CD4-positive, alpha-beta T cell treated with Interleukin-1 beta for 1 hour (primary cell): ENCODE measurements around the gene HSBP1.
A peak's percentile ranks its signal among the peaks of the same experiment; 100 is the strongest.

ENCODE experiments used
- DNase-seq, 2 donors: peaks; one replicate each; pipeline ENCODE4 v3.0.0-alpha.2; 2020 to 2022

Gene HSBP1

DNA sequence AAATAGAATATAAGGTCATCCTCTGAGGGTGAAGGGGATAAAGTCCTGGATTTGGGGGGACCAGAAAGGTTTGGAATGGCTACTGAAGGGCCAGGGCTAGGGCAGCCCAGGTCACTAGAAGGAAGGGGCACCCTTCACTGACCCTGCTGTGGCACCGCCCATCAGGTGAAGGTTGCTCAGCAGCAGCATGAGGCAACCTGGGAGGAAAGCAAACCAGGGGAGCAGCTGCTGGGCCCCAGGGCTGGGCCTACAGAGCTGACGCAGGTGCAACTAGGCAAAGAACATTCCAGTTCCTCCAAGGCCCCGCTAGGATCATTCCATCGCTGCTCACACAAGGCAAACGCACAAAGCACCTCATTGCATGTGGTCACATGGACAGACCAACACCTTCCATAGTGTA is 3.4 kb upstream of the HSBP1 start:
- DNase-seq = no peak

DNA sequence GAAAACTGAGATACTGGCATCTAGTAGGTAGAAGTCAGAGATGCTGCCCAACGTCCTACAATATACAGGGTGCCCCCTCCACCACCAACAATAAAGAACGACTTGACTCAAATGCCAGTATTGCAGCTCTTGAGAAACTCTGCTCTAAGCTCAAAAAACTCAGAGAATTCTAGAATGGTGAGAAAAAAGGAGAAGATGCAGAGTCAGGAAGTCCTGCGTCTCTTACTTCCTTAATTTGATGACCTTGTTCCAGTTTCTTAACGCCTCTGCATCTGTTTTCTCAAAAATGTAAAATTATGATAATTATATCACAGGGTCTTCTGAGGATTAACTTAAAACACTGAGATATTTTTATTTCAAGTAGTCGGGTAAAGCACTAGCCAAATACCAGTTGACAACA is 1.7 kb upstream of the HSBP1 start:
- no peak for DNase-seq

GRCh38 chr16:83806731-83807130 is 1.0 kb upstream of the HSBP1 start:
- DNase-seq = no peak

GRCh38 chr16:83807327-83807709 is 460 bp upstream of the HSBP1 start:
- no peak for DNase-seq

DNA sequence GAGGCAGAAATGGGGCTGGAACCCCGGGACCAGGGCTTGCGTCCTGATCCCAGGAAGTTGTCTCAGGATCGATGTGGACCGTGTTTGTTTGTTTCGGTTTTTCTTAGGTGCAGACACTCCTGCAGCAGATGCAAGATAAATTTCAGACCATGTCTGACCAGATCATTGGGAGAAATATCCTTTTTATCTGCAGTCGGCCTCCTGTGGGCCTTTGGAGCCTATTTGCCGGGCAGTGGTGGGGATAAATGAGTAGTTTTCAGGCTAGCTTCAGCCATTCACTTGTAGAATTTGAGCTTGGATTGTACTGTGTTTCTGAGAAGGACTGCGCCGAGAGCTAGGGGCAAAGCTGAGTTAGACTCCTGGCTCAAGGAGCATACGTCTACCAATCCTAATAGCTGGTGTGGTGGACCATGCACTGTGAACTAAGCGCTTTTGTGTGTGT is 816 bp downstream of the HSBP1 start:
- DNase-seq = no peak

- DNase-seq = no peak
These were observed 1.3 kb downstream of the HSBP1 start for GRCh38 chr16:83809092-83809491.

GRCh38 chr16:83810901-83811300 is 3.1 kb downstream of the HSBP1 start:
- no peak for DNase-seq

DNA sequence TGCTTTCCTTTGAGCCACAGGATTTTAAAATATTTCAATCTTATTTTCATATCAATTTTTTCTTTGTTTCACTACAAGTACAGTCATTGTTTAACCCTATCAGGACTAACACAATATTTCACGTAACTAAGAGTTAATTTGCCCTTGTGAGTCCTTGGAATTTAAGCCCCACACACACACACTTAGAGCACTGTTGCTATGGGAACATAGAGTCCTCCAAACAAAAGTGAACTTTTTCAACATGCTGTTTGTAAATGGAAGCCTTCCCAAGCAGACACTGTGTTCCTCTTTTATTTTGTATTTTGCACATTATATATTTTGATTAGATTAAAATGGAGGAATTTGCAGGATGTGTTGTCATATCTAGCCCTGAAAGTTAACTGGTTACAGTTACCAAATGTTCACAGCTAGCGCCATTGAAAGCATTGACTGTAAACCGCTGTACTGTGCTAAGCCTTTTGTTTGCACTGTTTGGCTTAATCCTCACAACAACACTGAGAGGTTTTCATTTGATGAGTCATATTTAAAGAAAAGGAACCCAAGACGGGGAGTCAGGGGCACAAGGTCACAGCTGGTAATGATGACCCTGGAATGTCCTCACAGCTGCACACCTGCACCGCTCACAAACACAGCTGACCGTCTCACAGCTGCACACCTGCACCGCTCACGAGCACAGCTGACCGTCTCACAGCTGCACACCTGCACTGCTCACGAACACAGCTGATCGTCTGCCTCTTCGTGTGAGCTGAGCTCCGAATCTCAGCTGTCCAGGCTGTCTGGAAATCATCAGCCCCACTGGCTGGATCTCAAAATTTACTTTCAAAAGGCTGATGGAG is 6.3 kb downstream of the HSBP1 start:
- DNase-seq = peak in 1 of 2 donors; percentile 2

DNA sequence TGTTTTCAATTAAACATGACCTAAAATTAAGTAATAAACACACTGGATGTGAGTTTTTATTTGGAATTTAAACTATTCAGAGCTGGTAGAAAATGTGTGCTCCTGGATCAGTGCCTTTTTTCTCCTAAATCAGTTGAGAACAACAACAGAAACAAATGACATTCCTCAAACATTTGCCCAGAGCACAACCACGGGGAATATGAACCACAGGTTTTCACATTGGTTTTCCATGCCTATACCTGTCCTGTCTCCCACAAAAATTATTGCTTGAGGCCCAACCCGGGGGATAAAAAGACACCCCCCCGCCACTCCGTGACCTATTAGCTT is 6.8 kb downstream of the HSBP1 start:
- DNase-seq = no peak

GRCh38 chr16:83817022-83817421 is 9.2 kb downstream of the HSBP1 start:
- DNase-seq = no peak

DNA sequence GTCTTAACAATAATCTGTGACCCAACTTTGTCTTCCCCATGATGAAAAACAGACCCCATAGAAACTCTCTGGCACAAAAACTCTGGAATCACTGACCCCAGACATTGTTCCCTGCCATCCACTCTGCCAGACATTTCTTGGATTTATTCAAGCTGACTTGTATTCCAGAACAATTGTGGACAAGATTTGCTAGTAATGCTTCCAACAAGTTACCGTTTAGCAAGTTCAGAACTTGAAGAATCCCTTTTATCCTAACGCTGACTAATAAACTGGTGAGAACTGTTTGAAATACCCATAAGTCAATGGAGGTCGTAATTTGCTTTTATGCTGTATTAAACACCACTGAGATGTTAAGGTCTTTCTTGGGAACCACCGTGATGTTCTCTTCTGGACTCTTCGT is 10.5 kb downstream of the HSBP1 start:
- no peak for DNase-seq

DNA sequence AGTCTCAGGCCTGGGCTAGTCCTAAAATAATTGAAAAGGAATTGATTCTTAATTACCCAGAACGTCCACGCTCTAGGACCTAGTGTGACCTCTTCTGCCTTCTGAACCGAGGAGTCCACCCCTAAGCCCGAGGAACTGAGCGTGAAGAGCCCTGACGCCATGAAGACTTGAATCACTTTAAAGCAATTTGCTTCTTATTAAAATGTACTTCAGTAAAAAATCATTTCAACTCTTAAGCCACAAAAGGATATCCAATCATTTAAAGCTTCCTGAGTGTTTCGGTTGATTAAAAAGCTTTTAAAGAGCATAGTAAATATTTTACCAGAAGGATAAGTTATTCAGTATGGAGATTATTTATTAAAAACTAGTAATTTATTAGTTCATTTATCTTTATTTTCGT is 11.6 kb downstream of the HSBP1 start:
- no peak for DNase-seq

- DNase-seq = peak; percentile 71 to 77
These were observed 18.6 kb downstream of the HSBP1 start for GRCh38 chr16:83826146-83826913.

- no peak for DNase-seq
These were observed 22.5 kb downstream of the HSBP1 start for GRCh38 chr16:83830091-83830768.

DNA sequence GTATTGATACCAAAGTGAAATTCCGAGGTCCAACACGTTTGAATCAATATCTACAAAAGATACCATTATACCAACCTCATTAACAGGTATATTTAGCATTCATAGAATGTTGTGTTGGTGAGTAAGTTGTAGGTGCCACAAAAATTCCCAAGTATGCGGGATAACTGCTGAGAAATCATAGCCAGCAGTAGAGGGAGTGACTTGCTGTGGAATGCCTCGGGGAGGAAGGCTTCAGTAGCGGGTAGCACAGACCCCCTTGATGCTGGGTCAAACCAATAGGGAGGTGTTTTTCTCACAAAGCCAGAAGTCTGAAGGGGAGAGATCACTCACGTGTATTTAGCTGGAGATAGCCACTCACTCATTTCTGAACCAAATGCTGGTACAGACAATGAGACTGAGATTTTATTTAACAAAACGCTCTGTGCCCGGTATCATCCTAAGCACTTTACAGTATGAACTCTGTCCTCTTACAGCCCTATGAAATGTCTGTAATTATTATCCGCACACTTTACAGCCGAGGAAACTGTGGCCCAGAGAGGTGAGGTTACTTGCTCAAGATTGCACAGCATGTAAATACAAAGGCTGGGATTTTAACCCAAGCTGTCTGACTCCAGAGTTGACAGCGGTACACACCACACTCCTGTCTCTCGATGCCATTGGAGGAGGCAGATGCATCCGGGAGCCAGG is 23.1 kb downstream of the HSBP1 start:
- no peak for DNase-seq

DNA sequence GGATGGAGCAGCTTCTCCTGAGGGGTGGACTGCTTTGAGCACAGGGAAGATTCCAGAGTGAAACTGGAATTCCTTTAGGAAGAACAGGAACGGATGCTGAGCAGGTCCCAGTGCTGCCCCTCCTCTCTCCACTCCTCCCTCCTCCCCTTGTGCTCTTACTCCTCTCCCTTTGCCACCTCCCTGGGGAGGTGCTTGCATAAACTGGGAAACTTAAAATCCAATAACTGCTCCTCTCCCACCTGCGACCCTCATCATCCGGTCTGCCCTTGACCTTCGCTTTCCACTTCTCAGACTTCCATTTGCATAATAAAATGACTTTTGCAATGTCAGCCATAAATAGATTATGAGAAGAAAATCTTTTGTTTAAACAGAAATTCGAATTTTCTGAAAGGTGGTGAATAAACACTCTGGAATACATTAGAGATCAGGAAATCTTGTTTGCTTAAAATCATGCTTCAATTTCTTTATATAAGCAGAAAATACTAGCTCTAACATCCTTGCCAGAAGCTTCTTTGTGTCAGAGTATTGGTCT is 23.7 kb downstream of the HSBP1 start:
- no peak for DNase-seq

DNA sequence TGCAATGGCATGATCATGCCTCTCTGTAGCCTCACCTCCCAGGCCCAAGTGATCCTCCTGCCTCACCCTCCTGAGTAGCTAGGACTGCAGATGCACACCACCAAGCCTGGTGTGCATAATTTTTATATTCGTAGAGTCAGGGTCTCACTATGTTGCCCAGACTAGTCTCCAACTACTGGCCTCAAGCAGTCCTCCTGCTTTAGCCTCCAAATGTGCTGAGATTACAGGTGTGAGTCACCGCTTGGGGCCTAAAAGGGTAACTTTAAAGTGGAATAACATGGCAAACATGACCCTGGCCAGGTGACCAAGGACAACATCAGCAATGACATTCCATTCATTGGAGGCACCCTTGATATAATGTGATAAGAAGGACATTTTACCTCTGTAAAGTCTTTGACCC is 26.1 kb downstream of the HSBP1 start:
- no peak for DNase-seq

- no peak for DNase-seq
These were observed 28.1 kb downstream of the HSBP1 start for GRCh38 chr16:83835586-83836566.

DNA sequence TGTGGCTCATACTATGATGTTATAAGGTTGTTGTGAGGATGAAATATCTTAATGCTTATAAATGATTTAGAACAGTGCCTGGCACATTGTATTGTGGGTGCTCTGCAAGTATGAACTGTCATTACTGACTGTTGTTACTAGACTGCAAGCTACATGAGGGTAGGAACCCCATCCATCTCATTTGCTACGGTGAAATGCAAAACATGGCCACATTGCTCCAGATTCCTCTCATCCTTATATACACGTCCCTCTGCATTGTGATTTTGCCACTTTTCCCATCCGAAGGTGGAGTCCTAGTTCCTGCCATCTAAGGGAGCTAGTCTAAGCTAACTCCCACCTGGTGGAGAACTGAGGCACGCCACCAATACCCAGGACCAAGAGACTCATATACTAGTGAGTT is 29.8 kb downstream of the HSBP1 start:
- DNase-seq = no peak

DNA sequence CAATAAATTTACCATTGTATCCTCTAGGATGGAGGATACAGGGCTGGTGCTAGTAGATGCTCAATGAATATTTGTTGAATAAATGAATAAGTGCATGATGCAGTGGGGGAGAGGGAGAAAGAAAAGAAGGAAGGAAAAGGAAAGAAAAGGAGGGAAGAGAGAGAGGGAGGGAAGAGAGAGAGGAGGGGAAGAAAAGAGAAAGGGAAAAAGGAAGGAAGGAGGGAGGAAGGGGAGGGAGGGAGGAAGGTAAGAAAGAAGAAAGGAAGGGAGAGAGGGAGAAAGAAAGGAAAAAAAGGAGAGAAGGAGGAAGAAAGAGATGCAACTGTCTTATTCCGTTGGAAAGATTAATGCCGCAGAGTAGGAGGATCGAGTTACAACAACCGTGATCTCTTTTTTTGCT is 30.4 kb downstream of the HSBP1 start:
- DNase-seq = no peak

DNA sequence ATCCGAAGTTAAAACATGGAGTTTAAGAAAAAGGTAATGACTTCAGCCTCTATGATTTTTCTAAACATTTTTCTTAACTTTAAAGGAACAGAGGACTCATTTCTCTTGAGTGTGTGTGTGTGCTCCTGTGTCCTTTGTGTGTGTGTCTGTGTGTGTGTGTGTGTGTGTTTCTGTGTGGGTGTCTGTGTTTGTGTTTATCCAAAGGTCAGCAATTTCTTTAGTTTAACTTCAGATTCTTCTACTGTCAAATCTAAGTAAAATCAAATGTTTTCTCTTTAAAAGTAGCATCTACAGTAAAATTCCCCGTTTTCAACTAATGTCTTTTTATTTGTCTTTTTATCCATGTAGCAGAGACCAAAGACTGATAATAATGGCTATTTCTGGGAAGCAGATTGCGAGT is 31.8 kb downstream of the HSBP1 start:
- no peak for DNase-seq
